PC-3 (cell line): Measurements from ENCODE around the gene PRDM15.

Experiments
- CTCF ChIP-seq: fragments of 300-600 bp; sonication (generic); conservative IDR thresholded peaks from 2 replicates; pipeline ENCODE4 v1.5.1; 2017; ENCODE audit warnings: antibody characterized with exemption, low read depth, mild to moderate bottlenecking, low read length
- EZH2 ChIP-seq: fragments of 300-600 bp; sonication (generic); IDR thresholded peaks from one replicate; pipeline ENCODE4 v1.6.1; 2017; ENCODE audit warnings: antibody characterized with exemption, mild to moderate bottlenecking, low read length; ENCODE audit not compliant: unreplicated experiment
- EZH2phosphoT487 ChIP-seq: fragments of 300-600 bp; sonication (generic); IDR thresholded peaks from 2 replicates; pipeline ENCODE4 v1.6.1; 2018; ENCODE audit warnings: mild to moderate bottlenecking, antibody characterized with exemption, low read length, borderline replicate concordance

GRCh38 chr21:41852929-41853320, 26.2 kb downstream of the PRDM15 start:
- no peak for TF ChIP-seq EZH2phosphoT487
- TF ChIP-seq CTCF: no peak
- TF ChIP-seq EZH2: no peak
